ENCODE data around the gene UPF1. TPM values are rescaled to one million over a fixed set of nuclear protein-coding genes. Genes with fewer than 3 reads are reported as not detected.
"Not testable (repeated sequence)": the region's sequence is repeated elsewhere in the genome, so short reads cannot be mapped to it uniquely, and the experiment has no call there.

UPF1 gene
- polyA plus RNA-seq, 3 donors, result 54.6 to 66.1 (median 63.8) TPM

GRCh38 chr19:18913466-18913865 lies 81.7 kb downstream of the UPF1 start:
- DNase-seq, result no peak

DNA sequence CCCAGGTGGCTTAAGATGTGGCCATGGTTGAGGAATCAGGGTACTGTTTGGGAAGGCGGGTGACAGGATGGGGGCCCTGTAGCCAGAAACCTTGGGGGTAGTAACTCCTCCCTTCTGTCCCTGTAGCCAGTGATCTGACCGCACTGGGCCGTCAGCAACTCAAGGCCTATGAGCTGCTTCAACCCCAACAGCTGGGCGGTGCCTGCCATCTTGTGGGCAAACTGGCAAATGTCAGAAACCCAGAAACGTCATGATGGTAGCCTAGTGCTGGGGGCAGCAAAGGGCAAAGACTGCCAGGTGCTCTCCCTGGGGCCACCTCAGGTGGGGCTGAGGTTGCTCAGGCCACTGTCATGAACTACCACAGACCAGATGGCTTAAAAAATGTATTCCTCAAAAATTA lies 83.9 kb downstream of the UPF1 start:
- DNase-seq, result no peak

DNA sequence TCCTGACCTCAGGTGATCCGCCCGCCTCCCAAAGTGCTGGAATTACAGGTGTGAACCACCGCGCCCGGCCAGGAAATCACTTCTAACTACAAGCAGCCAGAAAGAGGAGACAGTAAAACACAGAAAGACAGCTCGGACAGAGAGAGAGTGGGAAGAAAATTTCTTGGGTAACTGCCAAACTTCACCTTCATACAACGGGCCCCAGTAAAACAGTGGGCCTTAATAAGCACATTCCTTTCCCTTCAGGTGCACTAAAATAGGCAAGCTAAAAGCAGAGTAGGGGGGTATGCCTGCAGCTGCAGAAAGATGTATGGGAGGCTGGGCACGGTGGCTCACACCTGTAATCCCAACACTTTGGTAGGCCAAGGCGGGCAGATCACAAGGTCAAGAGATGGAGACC lies 85.8 kb downstream of the UPF1 start:
- DNase-seq, result not testable (repeated sequence)

Other genes with a start within 250 kb of the UPF1 start
- 10 to 100 TPM; 33.3 to 51.5 (median 41.9) TPM for gene REX1BD, start 243.2 kb upstream of the UPF1 start, polyA plus RNA-seq (ENCODE audit: insufficient read length in 3 of 3)
- 1 to 10 TPM; 4.5 to 4.8 (median 4.7) TPM for gene CRLF1, start 225.2 kb upstream of the UPF1 start, polyA plus RNA-seq (ENCODE audit: insufficient read length in 3 of 3)
- gene TMEM59L, start 219.1 kb upstream of the UPF1 start, polyA plus RNA-seq (ENCODE audit: insufficient read length in 3 of 3), result 1 to 10 TPM; 1.8 to 3.5 (median 3.3) TPM
- gene KLHL26, start 194.9 kb upstream of the UPF1 start, polyA plus RNA-seq (ENCODE audit: insufficient read length in 3 of 3), result 10 to 100 TPM in 1 of 3 donors, 1 to 10 TPM in 2; 7.6 to 11.0 (median 8.7) TPM
- 10 to 100 TPM; 23.2 to 30.1 (median 23.7) TPM for gene CRTC1, start 148.3 kb upstream of the UPF1 start, polyA plus RNA-seq (ENCODE audit: insufficient read length in 3 of 3)
- gene COMP, start 40.7 kb upstream of the UPF1 start, polyA plus RNA-seq (ENCODE audit: insufficient read length in 3 of 3), result under 1 TPM; 0.10 to 0.56 (median 0.22) TPM
- 1 to 10 TPM; 6.2 to 7.8 (median 7.1) TPM for gene CERS1, start 64.2 kb downstream of the UPF1 start, polyA plus RNA-seq (ENCODE audit: insufficient read length in 3 of 3)
- 100 to 1,000 TPM; 118 to 145 (median 140) TPM for gene COPE, start 87.4 kb downstream of the UPF1 start, polyA plus RNA-seq (ENCODE audit: insufficient read length in 3 of 3)
- gene DDX49, start 87.8 kb downstream of the UPF1 start, polyA plus RNA-seq (ENCODE audit: insufficient read length in 3 of 3), result 10 to 100 TPM; 48.3 to 61.6 (median 57.4) TPM
- 10 to 100 TPM; 56.2 to 72.4 (median 72.1) TPM for gene HOMER3, start 109.3 kb downstream of the UPF1 start, polyA plus RNA-seq (ENCODE audit: insufficient read length in 3 of 3)
- 100 to 1,000 TPM in 2 of 3 donors, 10 to 100 TPM in 1; 71.5 to 127 (median 121) TPM for gene SUGP2, start 201.6 kb downstream of the UPF1 start, polyA plus RNA-seq (ENCODE audit: insufficient read length in 3 of 3)
- gene ARMC6, start 201.6 kb downstream of the UPF1 start, polyA plus RNA-seq (ENCODE audit: insufficient read length in 3 of 3), result 10 to 100 TPM; 34.7 to 41.6 (median 40.8) TPM
- 10 to 100 TPM; 22.3 to 26.8 (median 22.9) TPM for gene SLC25A42, start 232.0 kb downstream of the UPF1 start, polyA plus RNA-seq (ENCODE audit: insufficient read length in 3 of 3)

Measured in renal pelvis (tissue), 4 donors.